GM12878 (cell line): ENCODE measurements around the gene ZDHHC18. TPM values are rescaled to one million over a fixed set of nuclear protein-coding genes. Genes with fewer than 3 reads are reported as not detected.

Experiments
- CREM ChIP-seq: IDR thresholded peaks from 2 replicates; pipeline ENCODE4 v1.6.1; 2014; ENCODE audit warnings: antibody characterized with exemption, low read depth
- ETV6 ChIP-seq, 2 experiments: fragments of 450-650 bp in 1 of 2; IDR thresholded peaks in 1 of 2; conservative IDR thresholded peaks in 1 of 2; 2 replicates each; pipeline ENCODE4 v1.6.1; 2014; ENCODE audit warnings: antibody characterized with exemption in 1 of 2, borderline replicate concordance in 1 of 2, low read depth in 1 of 2, mild to moderate bottlenecking in 1 of 2, moderate library complexity in 1 of 2
- IRF4 ChIP-seq: IDR thresholded peaks from 2 replicates; pipeline ENCODE4 v1.6.1; 2011; ENCODE audit warnings: low read depth, low read length
- MTA3 ChIP-seq: IDR thresholded peaks from 2 replicates; pipeline ENCODE4 v1.6.1; 2012; ENCODE audit warnings: low read length, inconsistent platforms, borderline replicate concordance
- RFX5 ChIP-seq: IDR thresholded peaks from 2 replicates; pipeline ENCODE4 v1.6.1; 2011; ENCODE audit warnings: low read depth, low read length, improper control_type of control experiment
- SUZ12 ChIP-seq: fragments of 200-600 bp; sonication (generic); IDR thresholded peaks from one replicate; pipeline ENCODE4 v1.6.1; 2018; ENCODE audit warnings: antibody characterized with exemption, mild to moderate bottlenecking; ENCODE audit not compliant: unreplicated experiment
- TARDBP ChIP-seq: IDR thresholded peaks from 2 replicates; pipeline ENCODE4 v1.6.1; 2016; ENCODE audit warnings: borderline replicate concordance
- TCF3 ChIP-seq: IDR thresholded peaks from 2 replicates; pipeline ENCODE4 v1.6.1; 2012; ENCODE audit warnings: low read depth, mild to moderate bottlenecking, low read length, borderline replicate concordance; ENCODE audit not compliant: insufficient read depth
- ZBED1 ChIP-seq: IDR thresholded peaks from 2 replicates; pipeline ENCODE4 v1.6.1; 2016; ENCODE audit warnings: borderline replicate concordance
- ZZZ3 ChIP-seq: IDR thresholded peaks from 2 replicates; pipeline ENCODE4 v1.6.1; 2011; ENCODE audit warnings: low read depth; ENCODE audit not compliant: control insufficient read depth, insufficient read length
- polyA plus RNA-seq, 11 experiments: library from polyadenylated mRNA; depleted of rRNA in 4 of 11; unstranded in 6 of 11; stranded (reverse) in 5 of 11; fragments of >200 nt; fragmentation: Nextera tagmentation in 4 of 11; fragmentation: Illumina TruSeq in 1 of 11; extraction: Ambion mirVana in 4 of 11; extraction: Trizol in 1 of 11; gene quantifications; 1 replicate in 1 of 11; 2 replicates in 10 of 11; pipeline versions ENCODE4 v1.2.1 to v1.2.3, GENCODE V29; 2011 to 2016; ENCODE audit warnings: inconsistent platforms in 2 of 11, missing spikeins in 2 of 11, low read depth in 1 of 11
- total RNA-seq, 4 experiments: library from RNA; depleted of rRNA in 3 of 4; stranded (reverse); fragments of >200 nt in 3 of 4; fragmentation: Illumina TruSeq in 1 of 4; extraction: Trizol in 1 of 4; gene quantifications; 2 replicates each; pipeline versions ENCODE4 v1.2.1 to v1.2.3, GENCODE V29; 2013 to 2021
- TF ChIP-seq, protein P1 (sequence below): IDR thresholded peaks from 2 replicates; pipeline ENCODE4 v1.6.1; 2012; ENCODE audit warnings: low read depth, low read length, improper control_type of control experiment
- TF ChIP-seq, protein P2 (sequence below): IDR thresholded peaks from 2 replicates; pipeline ENCODE4 v1.6.1; 2011; ENCODE audit warnings: low read depth, mild to moderate bottlenecking, low read length, moderate library complexity, borderline replicate concordance; ENCODE audit errors: extremely low read depth
- TF ChIP-seq, protein P3 (sequence below), 3 experiments: IDR thresholded peaks in 2 of 3; conservative IDR thresholded peaks in 1 of 3; 2 replicates each; pipeline ENCODE4 v1.5.1; 2011; ENCODE audit warnings: low read depth in 3 of 3, low read length in 3 of 3, mild to moderate bottlenecking in 3 of 3, control low read depth in 2 of 3, moderate library complexity in 2 of 3, inconsistent platforms in 1 of 3, mixed read lengths in 1 of 3; ENCODE audit not compliant: control insufficient read depth in 2 of 3, insufficient read depth in 1 of 3; ENCODE audit errors: extremely low read depth in 1 of 3

Gene ZDHHC18
- total and polyA plus RNA-seq, 10 of the 15 experiments (the other 5 are each of a cell fraction or from before 2014, with no cell fraction given), result 0.40 to 81.2 (median 21.3) TPM

DNA sequence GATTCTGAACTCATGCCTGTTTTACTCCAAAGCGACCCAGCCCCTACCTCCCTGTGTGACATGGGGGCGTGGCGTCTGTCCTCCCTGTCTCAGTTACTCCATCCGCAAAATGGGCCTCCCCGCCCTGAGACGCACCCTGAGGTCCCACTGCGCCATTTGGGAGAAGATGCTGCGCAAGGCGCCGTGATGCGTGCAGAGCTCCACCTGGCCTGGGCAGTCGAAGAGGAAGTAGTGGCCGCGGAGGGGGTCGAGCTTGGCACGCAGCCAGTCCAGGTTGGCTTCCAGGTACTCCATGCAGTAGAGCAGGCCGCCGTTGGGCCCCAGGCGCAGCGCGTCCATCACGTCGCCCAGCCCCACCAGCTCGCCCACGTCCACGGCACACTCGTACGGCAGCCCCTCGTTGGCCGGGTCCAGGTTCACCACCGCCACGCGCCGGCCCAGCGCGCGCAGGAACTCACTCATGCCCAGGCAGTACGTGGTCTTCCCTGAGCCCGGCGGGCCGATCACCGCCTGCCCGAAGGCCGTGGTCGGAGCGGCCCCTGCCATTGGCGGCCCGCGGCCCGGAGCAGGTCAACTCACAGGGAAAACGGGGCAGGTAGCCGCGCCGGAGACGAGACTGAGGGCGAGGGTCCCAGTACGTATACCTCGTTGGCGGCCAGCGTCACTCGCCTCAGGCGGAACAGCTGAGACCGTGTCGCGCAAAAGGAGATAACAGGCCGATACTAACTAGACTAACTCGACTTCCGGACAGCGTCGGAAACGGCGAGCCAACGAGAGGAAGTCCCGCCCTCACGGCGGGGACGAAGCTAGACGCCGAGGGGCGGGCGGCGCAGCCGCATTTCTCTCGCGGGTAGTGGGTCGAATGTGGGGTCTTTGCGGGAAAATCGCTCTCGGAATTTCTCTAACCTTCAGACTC is 63.3 kb downstream of the ZDHHC18 start, which contains the start of gene GPN2 (continued):
- TF ChIP-seq, protein P1, sequence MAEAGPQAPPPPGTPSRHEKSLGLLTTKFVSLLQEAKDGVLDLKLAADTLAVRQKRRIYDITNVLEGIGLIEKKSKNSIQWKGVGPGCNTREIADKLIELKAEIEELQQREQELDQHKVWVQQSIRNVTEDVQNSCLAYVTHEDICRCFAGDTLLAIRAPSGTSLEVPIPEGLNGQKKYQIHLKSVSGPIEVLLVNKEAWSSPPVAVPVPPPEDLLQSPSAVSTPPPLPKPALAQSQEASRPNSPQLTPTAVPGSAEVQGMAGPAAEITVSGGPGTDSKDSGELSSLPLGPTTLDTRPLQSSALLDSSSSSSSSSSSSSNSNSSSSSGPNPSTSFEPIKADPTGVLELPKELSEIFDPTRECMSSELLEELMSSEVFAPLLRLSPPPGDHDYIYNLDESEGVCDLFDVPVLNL, result no peak
- TF ChIP-seq MTA3 (peak; percentile 75; the same call in 1 of the 2 replicates), RFX5 (no peak), TARDBP (no peak), ETV6 (conservative IDR thresholded peaks at IDR 0.05 in 1 of 2, IDR thresholded peaks at IDR 0.05 in 1 of 2; ENCODE audit: borderline replicate concordance in 1 of 2, low read depth in 1 of 2) (no peak), TCF3 (0 out of 2 replicates have a peak, but pooled peaks have one; percentile 12), ZZZ3 (no peak), CREM (peak; percentile 77), ZBED1 (0 out of 2 replicates have a peak, but pooled peaks have one; percentile 37), IRF4 (no peak), SUZ12 (no peak)
- TF ChIP-seq, protein P2, sequence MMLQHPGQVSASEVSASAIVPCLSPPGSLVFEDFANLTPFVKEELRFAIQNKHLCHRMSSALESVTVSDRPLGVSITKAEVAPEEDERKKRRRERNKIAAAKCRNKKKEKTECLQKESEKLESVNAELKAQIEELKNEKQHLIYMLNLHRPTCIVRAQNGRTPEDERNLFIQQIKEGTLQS, result no peak
- TF ChIP-seq, protein P3, sequence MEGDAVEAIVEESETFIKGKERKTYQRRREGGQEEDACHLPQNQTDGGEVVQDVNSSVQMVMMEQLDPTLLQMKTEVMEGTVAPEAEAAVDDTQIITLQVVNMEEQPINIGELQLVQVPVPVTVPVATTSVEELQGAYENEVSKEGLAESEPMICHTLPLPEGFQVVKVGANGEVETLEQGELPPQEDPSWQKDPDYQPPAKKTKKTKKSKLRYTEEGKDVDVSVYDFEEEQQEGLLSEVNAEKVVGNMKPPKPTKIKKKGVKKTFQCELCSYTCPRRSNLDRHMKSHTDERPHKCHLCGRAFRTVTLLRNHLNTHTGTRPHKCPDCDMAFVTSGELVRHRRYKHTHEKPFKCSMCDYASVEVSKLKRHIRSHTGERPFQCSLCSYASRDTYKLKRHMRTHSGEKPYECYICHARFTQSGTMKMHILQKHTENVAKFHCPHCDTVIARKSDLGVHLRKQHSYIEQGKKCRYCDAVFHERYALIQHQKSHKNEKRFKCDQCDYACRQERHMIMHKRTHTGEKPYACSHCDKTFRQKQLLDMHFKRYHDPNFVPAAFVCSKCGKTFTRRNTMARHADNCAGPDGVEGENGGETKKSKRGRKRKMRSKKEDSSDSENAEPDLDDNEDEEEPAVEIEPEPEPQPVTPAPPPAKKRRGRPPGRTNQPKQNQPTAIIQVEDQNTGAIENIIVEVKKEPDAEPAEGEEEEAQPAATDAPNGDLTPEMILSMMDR (IDR thresholded peaks at IDR 0.05 in 2 of 3, conservative IDR thresholded peaks at IDR 0.05 in 1 of 3; ENCODE audit: control insufficient read depth in 2 of 3, extremely low read depth in 1 of 3, insufficient read depth in 1 of 3, low read depth in 3 of 3, low read length in 3 of 3), result no peak
